Activated T-helper 17 cell treated with anti-CD3 and anti-CD28 coated beads, Interleukin-2, amount 50 U/mL, for 72 hours (primary cell): ENCODE data around the gene CBY1. TPM values are rescaled to one million over a fixed set of nuclear protein-coding genes. Genes with fewer than 3 reads are reported as not detected.
A peak's percentile ranks its signal among the peaks of the same experiment; 100 is the strongest.

Experiments
- ATAC-seq: fragments of 150-1000 bp; cut with Tn5 transposase; replicated peaks from 2 replicates; pipeline ENCODE4 v1.10.0; 2021; ENCODE audit warnings: mild to moderate bottlenecking, moderate library complexity
- H3K27ac Mint-ChIP-seq: one replicate; pipeline ENCODE4 v1.8.0; 2022; ENCODE audit warnings: mixed read lengths
- H3K27me3 Mint-ChIP-seq: one replicate; pipeline ENCODE4 v1.8.0; 2022; ENCODE audit warnings: mixed read lengths
- H3K36me3 Mint-ChIP-seq: one replicate; pipeline ENCODE4 v1.8.0; 2022; ENCODE audit warnings: low read depth, mild to moderate bottlenecking, mixed read lengths
- H3K4me1 Mint-ChIP-seq: one replicate; pipeline ENCODE4 v1.8.0; 2022; ENCODE audit warnings: mixed read lengths
- H3K4me3 Mint-ChIP-seq: one replicate; pipeline ENCODE4 v1.8.0; 2022; ENCODE audit warnings: mild to moderate bottlenecking, mixed read lengths
- H3K9me3 Mint-ChIP-seq: one replicate; pipeline ENCODE4 v1.8.0; 2022; ENCODE audit warnings: mixed read lengths
- total RNA-seq, 2 donors: library from RNA; stranded (reverse); gene quantifications; one replicate each; pipeline ENCODE4 v1.2.3, GENCODE V29; 2022

The CBY1 gene
- total RNA-seq, 2 donors from 2014 or later = 10.4 to 11.5 TPM

DNA sequence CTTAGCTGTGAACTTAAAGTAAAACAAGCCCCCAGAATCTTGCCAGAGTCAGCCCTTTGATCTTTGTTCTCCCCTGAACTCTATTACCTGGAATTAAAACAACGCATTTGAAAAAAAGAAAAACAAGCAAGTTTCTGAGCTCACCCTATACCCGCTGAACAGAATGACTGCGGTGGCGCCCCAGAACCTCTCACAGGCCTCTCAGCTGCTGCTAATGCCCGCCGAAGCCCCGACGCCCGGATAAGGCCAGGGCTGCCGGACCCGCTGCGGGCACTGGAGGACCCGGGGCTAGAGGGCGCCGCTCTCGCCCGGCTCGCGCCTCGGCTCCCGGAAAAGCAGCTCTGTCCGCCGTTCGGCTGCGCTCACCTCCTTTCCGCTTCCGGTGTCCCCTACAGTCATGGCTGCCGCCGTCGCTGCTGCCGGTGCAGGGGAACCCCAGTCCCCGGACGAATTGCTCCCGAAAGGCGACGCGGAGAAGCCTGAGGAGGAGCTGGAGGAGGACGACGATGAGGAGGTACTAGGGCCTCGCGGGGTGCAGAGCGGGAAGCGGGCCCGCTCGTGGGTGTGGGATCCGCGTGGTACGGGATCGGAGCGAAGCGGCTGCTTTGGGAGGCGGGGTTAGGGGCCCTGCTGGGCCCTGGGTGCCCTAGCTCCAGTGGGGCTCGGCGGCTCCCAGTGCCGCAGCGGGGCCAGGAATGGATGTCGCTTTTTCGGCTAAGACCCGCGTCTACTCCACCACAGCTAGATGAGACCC is 25.3 kb downstream of the CBY1 start, which contains the start of gene TOMM22:
TSS of gene TOMM22 (plus strand) at position 376 of the 754 bp plus-strand sequence. CDS start at position 398, 22 bp downstream.
- Mint-ChIP-seq H3K9me3 (no peaks in the 10 kb centered on the region), H3K4me3 (peak within 1 kb of the TSS; percentile 95), H3K36me3 (peaks cover 52% of the 10 kb centered on the region), H3K27me3 (no peaks in the 10 kb centered on the region), H3K4me1 (peaks cover 12% of the 10 kb centered on the region), H3K27ac (peak within 1 kb of the TSS; percentile 95)
- peak; percentile 100 for ATAC-seq

DNA sequence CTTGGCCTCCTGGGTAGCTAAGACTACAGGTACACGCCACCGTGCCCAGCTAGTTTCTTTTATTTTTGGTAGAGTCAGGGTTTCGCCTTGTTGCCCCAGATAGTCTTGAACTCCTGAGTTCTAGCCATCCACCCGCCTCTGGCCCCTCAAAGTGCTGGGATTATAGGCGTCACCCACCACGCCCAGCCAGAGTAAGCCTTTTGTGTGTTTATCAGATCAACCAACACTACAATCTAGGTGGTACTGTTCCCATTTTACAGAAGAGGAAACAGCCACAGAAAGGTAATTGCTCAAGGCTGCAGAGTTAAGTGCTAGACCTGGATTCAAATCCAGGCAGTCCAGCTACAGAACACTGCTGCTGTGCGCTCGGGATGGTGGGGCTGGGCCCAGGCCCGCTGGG is 28.5 kb downstream of the CBY1 start:
- no peak for ATAC-seq
- H3K27me3 Mint-ChIP-seq = no peaks in the 10 kb centered on the region
- H3K27ac Mint-ChIP-seq = no peak overlapping the region
- no peaks in the 10 kb centered on the region for H3K9me3 Mint-ChIP-seq
- peaks cover 12% of the 10 kb centered on the region for H3K4me1 Mint-ChIP-seq
- no peak overlapping the region for H3K4me3 Mint-ChIP-seq
- peaks cover 83% of the 10 kb centered on the region for H3K36me3 Mint-ChIP-seq

DNA sequence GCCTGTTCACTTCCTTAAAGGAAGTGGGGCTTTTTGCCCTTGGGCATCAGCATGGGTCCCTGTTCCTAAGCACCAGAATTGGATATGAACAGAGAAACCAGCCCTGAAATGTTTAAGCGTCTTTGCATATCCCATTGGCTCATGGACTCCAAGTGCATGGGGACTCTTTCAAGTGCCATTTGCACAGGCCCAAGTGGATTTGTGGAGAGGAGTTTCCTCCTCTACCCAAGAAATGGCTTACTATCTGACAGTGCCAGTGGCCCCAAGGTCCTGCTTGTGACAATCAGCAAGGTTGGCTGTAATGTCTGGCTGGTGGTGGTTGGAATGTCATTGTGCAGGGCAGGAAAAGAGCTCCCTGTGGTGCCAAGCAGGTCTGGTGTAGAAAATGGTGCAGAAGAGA is 29.3 kb downstream of the CBY1 start:
- Mint-ChIP-seq H3K4me3 (no peak overlapping the region), H3K9me3 (no peaks in the 10 kb centered on the region), H3K4me1 (peaks cover 12% of the 10 kb centered on the region), H3K27ac (no peak overlapping the region), H3K27me3 (no peaks in the 10 kb centered on the region), H3K36me3 (peaks cover 91% of the 10 kb centered on the region)
- no peak for ATAC-seq

GRCh38 chr22:38689651-38690050 is 33.2 kb downstream of the CBY1 start:
- no peaks in the 10 kb centered on the region for H3K27me3 Mint-ChIP-seq
- peaks cover 18% of the 10 kb centered on the region for H3K4me1 Mint-ChIP-seq
- peaks cover 99% of the 10 kb centered on the region for H3K36me3 Mint-ChIP-seq
- no peak for ATAC-seq
- H3K27ac Mint-ChIP-seq = no peak overlapping the region
- no peak overlapping the region for H3K4me3 Mint-ChIP-seq
- no peaks in the 10 kb centered on the region for H3K9me3 Mint-ChIP-seq

DNA sequence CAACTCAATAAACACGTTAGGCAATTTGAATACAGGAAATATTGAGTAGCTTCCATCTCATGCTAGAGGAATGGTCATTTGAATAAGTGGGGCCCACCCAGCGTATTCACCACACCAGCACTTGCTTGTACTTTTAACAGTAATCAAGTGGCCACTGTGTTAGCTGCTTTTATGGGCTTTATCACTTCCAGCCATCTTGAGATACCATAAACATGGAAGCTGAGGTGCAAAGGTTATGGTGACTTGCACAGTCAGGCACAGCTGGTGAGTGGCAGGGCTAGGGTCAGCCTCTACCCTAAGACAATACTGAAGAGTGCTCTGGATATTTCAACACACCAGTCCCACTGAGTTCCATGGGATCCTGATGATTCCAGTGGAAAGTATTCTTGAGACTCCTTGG is 37.6 kb downstream of the CBY1 start:
- H3K27me3 Mint-ChIP-seq = no peaks in the 10 kb centered on the region
- peak overlapping the region; percentile 52 for H3K4me3 Mint-ChIP-seq
- no peak for ATAC-seq
- no peaks in the 10 kb centered on the region for H3K9me3 Mint-ChIP-seq
- H3K36me3 Mint-ChIP-seq = peaks cover 95% of the 10 kb centered on the region
- H3K27ac Mint-ChIP-seq = peak overlapping the region; percentile 12
- H3K4me1 Mint-ChIP-seq = peaks cover 41% of the 10 kb centered on the region

DNA sequence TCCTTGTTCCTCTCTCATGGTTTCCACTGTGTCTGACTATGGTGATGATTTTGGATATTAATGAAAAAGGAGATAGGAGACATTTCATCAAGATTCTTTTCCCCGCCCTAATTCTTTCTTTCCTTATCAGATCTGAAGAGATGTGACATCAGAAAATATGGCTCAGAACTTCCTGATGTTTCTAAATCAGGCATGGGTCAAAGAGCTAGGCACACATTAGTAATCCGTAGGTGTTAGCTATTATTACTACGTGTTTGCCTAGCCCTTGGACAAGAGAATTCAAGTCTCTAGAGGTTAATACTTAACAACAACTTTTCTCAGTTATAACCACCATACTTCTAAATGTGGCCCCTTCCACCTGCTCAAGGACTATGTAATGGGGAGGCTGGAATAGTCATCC is 38.5 kb downstream of the CBY1 start:
- H3K27ac Mint-ChIP-seq = no peak overlapping the region
- H3K4me1 Mint-ChIP-seq = peaks cover 41% of the 10 kb centered on the region
- peaks cover 95% of the 10 kb centered on the region for H3K36me3 Mint-ChIP-seq
- H3K9me3 Mint-ChIP-seq = no peaks in the 10 kb centered on the region
- H3K4me3 Mint-ChIP-seq = peak overlapping the region; percentile 52
- ATAC-seq = peak; percentile 6
- no peaks in the 10 kb centered on the region for H3K27me3 Mint-ChIP-seq

- Mint-ChIP-seq H3K9me3 (no peaks in the 10 kb centered on the region), H3K4me1 (peaks cover 34% of the 10 kb centered on the region), H3K27ac (peak overlapping the region; percentile 92), H3K27me3 (no peaks in the 10 kb centered on the region), H3K4me3 (peak overlapping the region; percentile 98), H3K36me3 (peaks cover 92% of the 10 kb centered on the region)
- peak; percentile 68 for ATAC-seq
Measured at GRCh38 chr22:38696606-38697424, 40.4 kb downstream of the CBY1 start.

- Mint-ChIP-seq H3K9me3 (no peaks in the 10 kb centered on the region), H3K27ac (peak overlapping the region; percentile 92), H3K27me3 (no peaks in the 10 kb centered on the region), H3K4me3 (peak overlapping the region; percentile 98), H3K36me3 (peaks cover 84% of the 10 kb centered on the region), H3K4me1 (peaks cover 33% of the 10 kb centered on the region)
- ATAC-seq = no peak
Measured at GRCh38 chr22:38697425-38698089, 41.1 kb downstream of the CBY1 start.

GRCh38 chr22:38698407-38699094 is 42.1 kb downstream of the CBY1 start:
- Mint-ChIP-seq H3K4me1 (peaks cover 27% of the 10 kb centered on the region), H3K9me3 (no peaks in the 10 kb centered on the region), H3K27me3 (no peaks in the 10 kb centered on the region), H3K27ac (peak overlapping the region; percentile 92), H3K36me3 (peaks cover 74% of the 10 kb centered on the region), H3K4me3 (peak overlapping the region; percentile 98)
- no peak for ATAC-seq

DNA sequence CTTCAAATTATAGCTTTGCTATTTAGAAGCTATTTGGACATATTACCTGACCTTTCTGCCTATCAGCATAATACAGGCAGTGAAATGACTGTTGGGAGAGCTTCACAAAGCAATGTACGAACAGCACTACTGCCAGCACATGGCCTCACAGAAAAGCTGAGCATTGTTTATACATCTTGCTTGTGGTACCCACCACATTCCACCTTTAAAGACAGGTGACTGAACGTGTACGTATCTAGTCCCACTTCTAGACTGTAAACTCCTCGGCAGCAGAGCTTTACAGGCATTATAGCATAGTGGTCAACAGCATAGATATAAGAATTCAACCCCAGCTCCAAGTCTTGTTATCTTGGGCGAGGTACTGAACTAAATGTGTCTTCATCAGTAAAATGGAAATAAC is 42.7 kb downstream of the CBY1 start:
- Mint-ChIP-seq H3K36me3 (peaks cover 68% of the 10 kb centered on the region), H3K27ac (peak overlapping the region; percentile 92), H3K4me3 (peak overlapping the region; percentile 98), H3K27me3 (no peaks in the 10 kb centered on the region), H3K4me1 (peaks cover 24% of the 10 kb centered on the region), H3K9me3 (no peaks in the 10 kb centered on the region)
- ATAC-seq = no peak

- peaks cover 62% of the 10 kb centered on the region for H3K36me3 Mint-ChIP-seq
- H3K4me1 Mint-ChIP-seq = peaks cover 21% of the 10 kb centered on the region
- H3K4me3 Mint-ChIP-seq = peak overlapping the region; percentile 98
- H3K9me3 Mint-ChIP-seq = no peaks in the 10 kb centered on the region
- ATAC-seq = no peak
- no peaks in the 10 kb centered on the region for H3K27me3 Mint-ChIP-seq
- H3K27ac Mint-ChIP-seq = peak overlapping the region; percentile 92
Measured at GRCh38 chr22:38699784-38700183, 43.3 kb downstream of the CBY1 start.

DNA sequence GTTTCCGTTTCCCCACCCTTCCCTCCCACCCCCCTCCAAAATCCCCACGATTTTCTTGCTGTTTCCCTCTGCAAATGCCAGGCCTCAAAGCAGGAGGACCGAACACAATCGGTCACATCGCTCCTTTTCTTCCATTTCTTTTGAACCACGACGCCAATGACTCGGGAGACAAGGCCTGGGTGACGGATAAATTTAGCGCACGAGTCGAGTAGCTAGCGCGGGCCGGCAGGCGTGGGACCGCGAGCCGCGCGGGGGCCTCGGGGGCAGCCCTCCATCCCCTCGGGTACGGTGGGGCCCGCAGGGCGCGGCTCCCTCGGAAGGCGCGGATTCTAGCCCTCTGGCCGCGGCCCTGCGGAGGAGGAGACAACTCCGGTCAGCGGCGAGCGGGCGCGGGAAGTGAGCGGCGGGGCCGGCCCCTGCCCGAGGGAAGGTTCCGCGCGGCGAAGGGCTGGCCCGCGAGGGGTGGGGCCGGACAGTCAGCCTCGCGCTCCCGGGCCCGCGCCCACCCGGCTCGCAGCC is 43.9 kb downstream of the CBY1 start:
- ATAC-seq = peak; percentile 34
- peaks cover 22% of the 10 kb centered on the region for H3K4me1 Mint-ChIP-seq
- H3K9me3 Mint-ChIP-seq = no peaks in the 10 kb centered on the region
- peak overlapping the region; percentile 93 for H3K27ac Mint-ChIP-seq
- peak overlapping the region; percentile 98 for H3K4me3 Mint-ChIP-seq
- H3K27me3 Mint-ChIP-seq = no peaks in the 10 kb centered on the region
- peaks cover 57% of the 10 kb centered on the region for H3K36me3 Mint-ChIP-seq

- Mint-ChIP-seq H3K4me1 (peaks cover 22% of the 10 kb centered on the region), H3K9me3 (no peaks in the 10 kb centered on the region), H3K36me3 (peaks cover 54% of the 10 kb centered on the region), H3K27ac (peak within 1 kb of the TSS; percentile 93), H3K27me3 (no peaks in the 10 kb centered on the region), H3K4me3 (peak within 1 kb of the TSS; percentile 98)
- ATAC-seq = peak; percentile 38
Measured at GRCh38 chr22:38700789-38701628, 44.6 kb downstream of the CBY1 start, which contains the start of gene JOSD1. TSS of gene JOSD1 (minus strand) at chr22:38700943. CDS start at chr22:38699987, 956 bp downstream.
